Measurements from ENCODE around the gene ABCC1.

ABCC1 gene

GRCh38 chr16:15993946-15994665, 44.7 kb downstream of the ABCC1 start:
- no peak for DNase-seq

GRCh38 chr16:15996432-15997109, 47.2 kb downstream of the ABCC1 start:
- DNase-seq: no peak

- DNase-seq: no peak
Measured at GRCh38 chr16:16000685-16001084, 51.3 kb downstream of the ABCC1 start.

DNA sequence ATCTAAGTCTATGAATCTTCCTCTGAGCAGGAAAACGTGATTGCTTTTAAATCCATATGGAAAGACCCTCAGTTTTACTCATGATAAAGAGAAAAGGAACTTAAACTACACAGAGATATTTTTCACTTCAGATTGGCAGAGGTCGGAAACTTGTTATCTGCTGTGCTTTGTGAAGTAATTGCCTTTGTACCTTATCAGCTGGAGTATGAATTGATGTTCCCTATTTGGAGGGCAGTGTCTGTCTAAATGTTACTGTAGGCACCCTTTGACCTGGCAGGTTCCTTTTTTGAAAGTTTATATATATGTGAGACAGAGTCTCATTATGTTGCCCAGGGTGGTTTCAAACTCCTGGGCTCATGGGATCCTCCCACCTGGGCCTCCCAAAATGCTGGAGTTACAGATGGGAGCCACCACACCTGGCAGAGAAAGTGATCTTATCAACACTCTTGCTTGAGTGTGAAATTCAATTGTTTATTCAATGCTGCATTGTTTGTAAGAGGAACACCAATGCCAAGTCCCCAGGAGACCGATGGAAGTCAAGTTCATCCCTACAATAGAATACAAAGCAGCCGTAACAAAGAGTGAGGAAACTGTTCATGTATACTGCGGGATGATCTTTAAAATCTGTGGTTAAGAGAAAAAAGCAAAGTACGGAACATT, 52.3 kb downstream of the ABCC1 start:
- no peak for DNase-seq

- no peak for DNase-seq
Measured at GRCh38 chr16:16003719-16004313, 54.4 kb downstream of the ABCC1 start.

DNA sequence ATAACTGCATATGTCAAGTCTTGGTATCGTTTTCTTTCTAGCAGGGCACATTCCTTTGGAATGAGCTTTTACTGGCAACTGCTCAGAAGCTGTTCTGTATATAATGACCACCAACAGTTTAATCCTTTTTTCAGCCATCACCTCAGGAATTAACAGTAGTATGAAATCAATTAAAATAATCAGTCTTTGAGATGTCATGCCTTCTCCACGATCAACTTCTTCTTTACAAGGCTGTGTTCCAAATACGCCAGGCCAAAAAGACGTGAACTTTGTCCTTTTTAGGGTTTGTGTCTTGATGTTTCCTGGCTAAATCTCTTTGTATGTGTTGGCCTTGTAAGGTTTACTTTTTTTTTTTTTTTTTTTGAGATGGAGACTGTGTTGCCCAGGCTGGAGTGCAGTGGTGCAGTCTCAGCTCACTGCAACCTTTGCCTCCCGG, 54.9 kb downstream of the ABCC1 start:
- DNase-seq: no peak

DNA sequence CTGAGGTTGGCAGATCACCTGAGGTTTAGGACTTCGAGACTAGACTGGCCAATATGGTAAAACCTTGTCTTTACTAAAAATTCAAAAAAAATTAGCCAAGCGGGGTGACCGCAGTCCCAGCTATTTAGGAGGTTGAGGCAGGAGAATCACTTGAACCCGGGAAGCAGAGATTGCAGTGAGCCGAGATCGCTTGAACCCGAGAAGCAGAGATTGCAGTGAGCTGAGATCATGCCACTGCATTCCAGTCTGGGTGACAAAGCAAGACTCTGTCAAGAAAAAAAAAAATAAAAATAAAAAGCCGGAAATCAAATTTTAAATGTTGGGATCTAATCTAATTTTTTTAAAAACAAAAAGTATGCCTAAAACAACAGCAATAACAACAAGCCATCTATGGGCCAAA, 56.3 kb downstream of the ABCC1 start:
- no peak for DNase-seq

GRCh38 chr16:16006650-16007049, 57.2 kb downstream of the ABCC1 start:
- DNase-seq: no peak

GRCh38 chr16:16007743-16008111, 58.3 kb downstream of the ABCC1 start:
- no peak for DNase-seq

DNA sequence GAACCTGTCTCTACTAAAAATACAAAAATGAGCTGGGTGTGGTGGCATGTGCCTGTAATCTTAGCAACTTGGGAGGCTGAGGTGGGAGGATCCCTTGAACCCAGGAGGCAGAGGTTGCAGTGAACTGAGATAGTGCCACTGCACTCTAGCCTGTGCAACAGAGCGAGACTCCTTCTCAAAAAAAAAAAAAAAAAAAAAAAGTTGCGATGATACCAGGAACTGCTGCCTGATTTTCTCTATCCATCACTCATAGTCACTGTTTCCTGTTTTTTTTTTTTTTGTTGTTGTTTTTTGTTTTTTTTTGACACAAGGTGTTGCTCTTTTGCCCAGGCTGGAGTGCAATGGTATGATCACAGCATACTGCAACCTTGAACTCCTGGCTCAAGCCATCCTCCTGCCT, 59.2 kb downstream of the ABCC1 start:
- DNase-seq: no peak

GRCh38 chr16:16009401-16009800, 60.0 kb downstream of the ABCC1 start:
- no peak for DNase-seq

GRCh38 chr16:16010194-16010593, 60.8 kb downstream of the ABCC1 start:
- DNase-seq: no peak

DNA sequence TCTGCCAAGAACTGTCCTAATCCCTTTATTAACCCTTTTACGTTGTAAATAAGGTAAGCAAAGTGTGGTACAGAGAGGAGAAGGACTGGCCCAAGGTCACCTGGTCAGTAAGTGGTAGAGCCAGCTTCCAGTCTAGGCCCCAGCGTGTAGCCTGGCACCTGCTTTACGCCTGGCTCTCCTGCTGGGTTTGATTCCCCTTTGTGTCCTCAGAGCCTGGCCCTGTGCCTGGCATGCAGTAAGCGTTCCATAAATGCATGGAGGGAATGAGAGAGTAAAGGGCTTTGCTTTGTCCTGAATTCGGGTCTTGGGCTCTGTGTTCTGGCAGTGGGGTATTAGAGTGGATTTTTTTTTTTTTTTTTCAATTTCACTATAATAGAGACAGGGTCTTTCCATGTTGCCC, 62.7 kb downstream of the ABCC1 start:
- DNase-seq: no peak

- DNase-seq: no peak
Measured at GRCh38 chr16:16013812-16014211, 64.4 kb downstream of the ABCC1 start.

- DNase-seq: no peak
Measured at GRCh38 chr16:16014329-16015224, 65.2 kb downstream of the ABCC1 start.

GRCh38 chr16:16015849-16016248, 66.4 kb downstream of the ABCC1 start:
- DNase-seq: no peak

DNA sequence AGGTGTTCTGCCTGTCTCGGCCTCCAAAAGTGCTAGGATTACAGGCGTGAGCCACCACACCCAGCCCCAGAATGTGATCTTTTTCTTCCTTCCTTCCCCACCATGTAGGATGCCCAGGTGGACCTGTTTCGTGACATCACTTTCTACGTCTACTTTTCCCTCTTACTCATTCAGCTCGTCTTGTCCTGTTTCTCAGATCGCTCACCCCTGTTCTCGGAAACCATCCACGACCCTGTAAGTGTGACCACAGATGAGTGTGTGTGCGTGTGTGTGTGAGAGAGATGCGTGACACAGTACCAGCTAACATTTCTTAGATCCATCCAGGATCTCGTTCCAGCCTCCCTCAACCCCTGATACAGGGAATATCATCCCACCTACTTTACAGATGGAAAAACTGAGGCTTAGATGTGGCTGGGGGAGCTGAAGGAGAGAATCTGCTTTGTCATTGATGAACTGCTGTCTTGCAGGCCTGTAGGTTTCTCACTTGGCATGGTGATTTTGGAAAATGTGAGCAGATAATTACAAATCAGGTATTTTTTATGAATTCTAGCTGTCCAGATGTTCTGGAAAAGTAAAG, 67.1 kb downstream of the ABCC1 start:
- DNase-seq: peak in 1 of 2 donors; percentile 9

- DNase-seq: no peak
Measured at GRCh38 chr16:16017812-16018211, 68.4 kb downstream of the ABCC1 start.

GRCh38 chr16:16018705-16019104, 69.3 kb downstream of the ABCC1 start:
- no peak for DNase-seq

DNA sequence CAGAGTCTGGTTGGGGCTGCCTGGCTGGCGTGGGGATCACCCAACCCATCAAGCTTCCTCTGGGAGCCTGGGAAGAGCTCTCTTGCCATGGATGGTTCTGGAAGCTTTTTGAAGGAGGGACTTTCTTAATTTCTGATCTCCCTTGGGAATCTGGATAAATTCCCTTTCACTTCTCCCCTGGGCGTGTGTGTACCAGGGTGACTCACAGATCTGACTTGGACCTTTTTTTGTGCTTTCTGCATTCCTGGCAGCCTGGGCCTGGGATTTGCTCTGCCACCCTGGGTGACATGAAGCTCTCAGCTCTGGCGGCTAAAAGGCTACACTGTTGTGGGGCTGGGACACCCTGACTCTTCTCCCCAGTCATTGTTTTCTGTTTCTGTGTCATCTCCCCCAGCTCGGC, 70.1 kb downstream of the ABCC1 start:
- no peak for DNase-seq

DNA sequence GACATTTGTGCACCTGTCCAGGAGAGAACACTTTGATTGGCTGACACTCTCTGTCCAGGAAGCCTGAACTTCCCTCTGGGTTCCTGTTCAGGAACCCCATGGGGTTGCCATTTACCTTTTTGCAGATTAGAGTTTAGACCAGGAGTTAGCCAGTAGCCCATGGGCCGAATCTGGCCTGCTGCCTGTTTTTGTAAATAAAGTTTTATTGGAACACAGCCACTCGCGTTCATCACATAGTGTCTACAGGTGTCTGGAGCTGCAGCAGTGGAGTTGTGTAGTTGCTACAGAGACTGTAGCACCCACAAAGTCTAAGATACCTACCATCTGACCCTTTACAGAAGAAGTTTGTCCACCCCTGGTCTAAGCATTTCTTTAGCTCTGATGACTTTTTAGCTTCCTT, 70.9 kb downstream of the ABCC1 start:
- no peak for DNase-seq

GRCh38 chr16:16021020-16021419, 71.6 kb downstream of the ABCC1 start:
- no peak for DNase-seq

GRCh38 chr16:16021646-16021987, 72.2 kb downstream of the ABCC1 start:
- no peak for DNase-seq
